Measurements from ENCODE around the gene DNAJB5. TPM values are rescaled to one million over a fixed set of nuclear protein-coding genes. Genes with fewer than 3 reads are reported as not detected.
"Not testable (repeated sequence)": the region's sequence is repeated elsewhere in the genome, so short reads cannot be mapped to it uniquely, and the experiment has no call there.

Gene DNAJB5
- total RNA-seq, 1 donor from 2014 or later: 8.0 TPM

DNA sequence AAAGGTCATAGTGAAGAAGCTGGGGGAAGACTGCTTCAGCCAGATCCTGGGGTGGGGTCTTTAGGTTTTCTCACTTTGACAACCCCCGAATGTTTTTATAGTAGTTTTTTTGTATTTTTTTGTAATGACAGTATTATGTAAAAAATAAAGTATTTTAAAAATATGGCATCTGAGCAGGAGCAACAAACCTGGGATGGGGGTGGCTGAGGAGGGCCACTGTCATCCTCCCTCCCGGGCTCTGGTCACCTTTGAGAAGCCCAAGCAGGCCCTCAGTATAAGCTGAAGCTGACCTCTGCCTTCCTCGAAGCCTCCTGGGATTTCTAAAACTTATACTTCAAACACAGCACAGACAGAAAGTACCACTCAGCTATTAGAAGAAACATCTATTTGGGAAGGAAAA lies 8.7 kb downstream of the DNAJB5 start:
- no peak for DNase-seq (ENCODE audit: low spot score)

DNA sequence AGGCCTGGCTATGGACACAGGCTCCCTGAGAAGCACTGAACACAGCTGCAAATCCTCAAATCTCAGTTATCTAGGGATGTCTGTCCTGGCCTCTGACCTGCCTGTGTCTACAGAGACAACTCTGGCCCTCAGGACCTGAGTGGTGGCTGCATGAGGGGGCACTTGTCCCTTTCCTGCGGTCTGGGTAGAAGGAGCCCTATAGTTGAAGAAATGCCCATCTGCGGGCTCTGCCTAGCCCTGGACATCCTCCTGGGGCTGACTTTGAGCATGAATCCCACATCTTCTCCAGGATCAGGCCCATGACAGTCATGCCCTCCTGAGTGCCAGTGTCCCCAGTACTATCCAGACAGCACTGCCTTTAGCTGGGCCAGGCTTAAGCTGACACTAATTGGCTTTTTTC lies 10.0 kb downstream of the DNAJB5 start:
- peak; percentile 45 for DNase-seq (ENCODE audit: low spot score)

DNA sequence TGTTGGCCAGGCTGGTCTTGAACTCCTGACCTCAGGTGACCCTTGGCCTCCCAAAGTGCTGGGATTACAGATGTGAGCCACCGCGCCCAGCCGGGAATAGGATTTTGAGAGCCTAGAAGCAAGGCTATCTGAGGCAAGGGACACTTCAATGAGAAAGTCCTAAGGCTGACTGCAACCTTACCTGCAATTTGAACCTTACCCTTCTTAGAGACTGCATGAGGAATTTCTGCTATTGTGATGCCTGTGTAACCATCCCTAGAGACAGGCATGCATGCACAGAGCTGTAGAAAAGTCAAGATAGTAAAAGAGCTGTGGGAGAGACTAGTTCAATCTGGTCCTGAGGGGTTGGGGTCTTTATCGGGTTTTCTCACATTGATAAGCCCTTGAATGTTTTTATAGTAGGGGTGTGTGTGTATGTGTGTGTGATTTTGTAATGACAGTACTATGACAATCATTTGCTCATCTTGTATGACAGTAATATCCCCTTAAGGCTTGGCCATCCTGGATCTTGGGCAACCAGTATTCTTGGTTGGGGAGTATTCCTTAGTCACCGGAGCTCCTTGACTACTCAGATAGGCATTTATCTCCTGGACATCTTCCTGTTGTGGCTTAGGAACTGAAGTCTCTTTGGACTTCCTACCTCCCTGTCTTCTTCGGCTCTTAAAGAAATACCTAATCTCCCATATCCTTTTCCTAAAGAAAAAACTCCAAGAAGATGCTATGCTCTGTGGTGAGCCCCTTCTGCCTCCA lies 11.2 kb downstream of the DNAJB5 start:
- peak; percentile 0 for DNase-seq (ENCODE audit: low spot score)

DNA sequence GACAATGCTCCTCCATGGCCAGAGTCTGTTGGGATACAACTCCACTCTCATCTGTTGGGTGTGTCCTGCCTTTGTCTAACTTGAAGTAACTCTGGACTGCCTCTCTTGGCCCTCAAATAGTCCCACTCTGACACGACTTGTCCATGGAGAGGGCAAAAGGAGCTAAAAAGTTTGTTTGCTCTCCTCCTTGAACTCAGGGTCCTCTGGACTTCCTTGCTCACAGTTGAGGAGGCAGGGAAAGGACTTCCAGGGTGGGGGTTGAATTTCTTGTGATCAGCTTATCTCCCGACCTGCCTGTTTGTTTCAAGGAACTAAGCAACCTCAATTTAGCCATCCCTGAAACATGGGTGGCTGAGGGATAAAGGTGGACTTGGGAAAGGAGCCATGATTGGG lies 11.7 kb downstream of the DNAJB5 start:
- DNase-seq (ENCODE audit: low spot score): peak; percentile 14

DNA sequence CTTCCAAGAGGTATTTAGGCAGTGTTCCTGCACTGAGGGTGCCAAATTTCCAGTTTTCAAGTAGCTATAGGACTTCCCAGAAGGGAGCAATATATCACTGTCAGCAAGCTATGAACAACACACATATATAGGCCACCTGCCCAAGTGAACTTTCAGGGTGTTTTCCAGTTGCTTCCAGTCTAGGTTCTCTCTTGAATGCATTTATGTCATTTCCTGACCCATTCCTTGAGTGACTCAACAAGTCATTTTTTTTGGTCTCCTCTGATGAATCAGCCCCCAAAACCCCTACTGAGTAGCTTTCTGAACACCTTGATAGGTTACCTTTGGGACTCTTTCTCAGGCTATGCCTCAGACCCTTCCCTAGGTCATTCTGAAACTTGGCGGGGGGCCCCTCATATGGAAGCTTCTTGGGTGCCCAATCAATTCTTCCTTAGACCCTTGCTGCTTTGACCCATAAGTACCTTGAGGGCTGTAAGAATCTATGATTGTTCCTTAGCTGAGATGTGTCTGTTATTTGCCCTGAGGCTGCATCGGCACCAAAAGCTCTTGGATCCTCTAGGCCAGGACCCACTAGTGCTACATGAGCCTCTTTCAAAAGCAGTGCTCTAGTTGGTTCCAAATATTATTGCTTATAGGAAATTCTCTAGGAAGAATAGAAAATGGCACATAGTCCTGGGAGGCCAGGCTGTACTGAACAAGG lies 12.4 kb downstream of the DNAJB5 start:
- peak; percentile 3 for DNase-seq (ENCODE audit: low spot score)

DNA sequence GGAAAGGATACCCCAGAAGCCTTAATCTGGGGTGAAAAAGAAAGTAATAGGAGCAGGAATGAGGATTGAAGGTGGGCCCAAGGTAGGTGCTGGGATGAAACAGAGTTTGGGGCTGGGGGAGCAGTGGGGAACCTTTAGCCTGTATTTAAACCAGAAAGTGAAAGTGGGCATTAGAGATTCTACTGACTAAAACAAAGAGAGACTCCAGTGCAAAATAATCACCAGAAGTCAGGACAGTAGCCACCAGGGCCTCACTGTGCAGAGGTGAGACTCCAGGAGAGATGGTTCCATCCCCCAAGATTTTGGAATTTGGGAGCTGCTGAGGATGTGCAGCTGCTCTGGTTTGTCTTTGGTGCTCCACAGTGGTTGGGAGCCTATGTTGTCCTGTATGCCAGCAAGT lies 13.1 kb downstream of the DNAJB5 start:
- DNase-seq (ENCODE audit: low spot score): peak; percentile 4

DNA sequence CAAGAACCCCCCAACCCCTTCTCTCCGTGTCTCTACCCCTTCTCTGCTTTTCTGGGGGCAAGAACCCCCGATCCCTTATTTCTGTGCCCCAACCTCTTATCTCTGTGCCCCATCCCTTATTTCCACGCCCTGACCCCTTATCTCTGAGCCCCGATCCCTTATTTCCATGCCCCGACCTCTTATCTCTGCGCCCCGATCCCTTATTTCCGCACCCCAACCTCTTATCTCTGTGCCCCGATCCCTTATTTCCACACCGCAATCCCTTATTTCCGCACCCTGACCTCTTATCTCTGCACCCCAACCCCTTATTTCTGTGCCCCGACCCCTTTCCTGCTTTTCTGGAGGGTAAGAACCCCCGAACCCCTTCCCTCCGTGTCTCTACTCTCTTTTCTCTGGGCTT lies 14.8 kb downstream of the DNAJB5 start:
- peak; percentile 20 for DNase-seq (ENCODE audit: low spot score)

DNA sequence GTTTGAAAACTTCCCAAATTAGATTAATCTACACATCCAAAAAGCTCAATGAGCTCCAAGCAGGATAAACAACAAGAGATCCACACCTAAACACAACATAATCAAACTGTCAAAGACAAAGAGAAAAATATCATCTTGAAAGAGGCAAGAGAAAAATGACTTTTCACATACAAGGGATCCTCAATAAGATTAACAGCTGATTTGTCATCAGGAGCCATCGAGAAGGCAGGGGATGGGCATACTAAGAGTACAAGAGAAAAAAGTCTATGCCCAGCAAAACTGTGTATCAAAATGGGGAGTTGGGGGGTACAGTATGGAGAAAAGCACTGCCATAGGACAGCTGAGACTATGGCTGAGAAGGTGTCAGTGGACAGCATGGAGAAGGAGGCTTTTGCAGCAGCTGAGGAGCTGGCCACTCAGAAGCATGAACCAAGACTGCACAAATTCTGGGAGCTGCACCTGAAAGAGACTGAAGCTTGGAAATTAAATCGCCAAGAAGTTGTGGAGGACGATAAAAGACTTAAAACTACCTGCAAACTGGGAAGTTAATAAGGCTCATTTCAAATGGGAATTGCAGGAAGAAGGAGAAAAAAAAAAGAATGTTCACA lies 20.9 kb downstream of the DNAJB5 start:
- DNase-seq (ENCODE audit: low spot score): no peak

DNA sequence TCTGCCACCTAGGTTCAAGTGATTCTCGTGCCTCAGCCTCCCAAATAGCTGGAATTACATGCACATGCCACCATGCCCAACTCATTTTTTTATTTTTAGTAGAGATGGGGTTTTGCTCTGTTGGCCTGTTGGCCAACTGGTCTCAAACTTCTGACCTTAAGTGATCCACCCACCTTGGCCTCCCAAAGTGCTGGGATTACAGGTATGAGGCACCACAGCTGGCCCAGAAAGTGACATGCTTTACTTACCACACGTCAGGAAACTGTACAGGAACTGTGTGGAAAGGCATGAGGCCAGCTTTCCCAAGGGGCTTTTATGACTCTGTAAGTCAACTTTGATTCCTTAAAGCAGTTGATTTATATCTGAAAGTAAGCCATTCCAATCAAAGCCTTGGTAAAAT lies 25.0 kb downstream of the DNAJB5 start:
- no peak for DNase-seq (ENCODE audit: low spot score)

DNA sequence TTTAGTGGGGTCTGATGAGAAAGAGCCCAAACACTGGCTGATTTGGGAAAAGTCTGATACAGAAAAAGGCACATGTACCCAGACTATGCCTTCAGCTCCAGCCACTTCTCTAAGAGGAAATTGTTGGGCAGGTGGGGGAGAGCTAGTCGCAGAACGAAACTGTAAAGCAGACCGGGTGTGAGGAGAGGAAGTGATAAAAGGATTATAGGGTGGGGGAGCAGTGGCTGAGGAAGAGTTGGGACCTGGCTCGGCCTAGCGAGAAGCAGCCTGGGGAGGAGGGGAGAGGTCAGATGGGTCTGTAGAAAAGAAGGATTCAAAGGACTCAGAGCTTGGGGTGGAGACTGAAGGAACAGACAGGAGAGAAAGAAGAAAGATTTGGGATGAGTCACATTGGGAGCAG lies 33.9 kb downstream of the DNAJB5 start:
- DNase-seq (ENCODE audit: low spot score): not testable (repeated sequence)

DNA sequence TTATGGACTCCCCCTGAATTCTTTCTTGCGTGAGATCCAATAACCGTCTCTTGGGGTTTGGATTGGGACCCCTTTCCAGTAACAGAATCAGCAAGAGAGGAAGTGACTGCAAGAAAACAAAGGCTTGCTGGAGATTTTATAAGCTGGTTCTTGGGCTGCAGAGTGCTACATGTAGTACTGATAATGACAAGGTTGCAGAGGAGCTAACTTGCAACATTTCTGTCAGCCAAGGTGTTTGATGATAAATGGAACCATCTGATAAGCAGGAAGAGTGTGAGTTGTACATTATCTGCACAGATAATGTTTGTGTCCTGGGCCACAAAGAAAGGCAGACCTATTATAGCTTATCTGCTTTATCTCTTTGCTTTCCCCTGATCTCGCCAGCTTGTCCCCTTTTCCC lies 37.1 kb downstream of the DNAJB5 start:
- no peak for DNase-seq (ENCODE audit: low spot score)

DNA sequence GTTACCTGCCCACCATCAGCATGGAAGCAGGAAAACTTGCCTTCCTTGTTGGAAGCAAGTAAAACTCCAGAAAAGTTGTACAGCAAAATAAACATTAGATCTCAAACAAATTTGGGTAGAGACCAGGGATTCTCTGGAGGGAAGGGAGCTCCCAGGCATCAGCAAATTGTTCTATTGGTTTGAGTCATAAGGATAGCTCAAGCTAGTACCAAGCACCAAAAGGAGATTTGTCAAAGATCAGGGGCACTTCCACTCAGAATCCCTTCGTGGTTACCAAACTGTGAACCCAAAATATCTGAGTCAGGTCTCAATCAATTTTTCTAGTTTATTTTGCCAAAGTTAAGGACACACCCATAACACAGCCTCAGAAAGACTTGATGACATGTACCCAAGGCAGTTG lies 37.8 kb downstream of the DNAJB5 start:
- DNase-seq (ENCODE audit: low spot score): no peak

DNA sequence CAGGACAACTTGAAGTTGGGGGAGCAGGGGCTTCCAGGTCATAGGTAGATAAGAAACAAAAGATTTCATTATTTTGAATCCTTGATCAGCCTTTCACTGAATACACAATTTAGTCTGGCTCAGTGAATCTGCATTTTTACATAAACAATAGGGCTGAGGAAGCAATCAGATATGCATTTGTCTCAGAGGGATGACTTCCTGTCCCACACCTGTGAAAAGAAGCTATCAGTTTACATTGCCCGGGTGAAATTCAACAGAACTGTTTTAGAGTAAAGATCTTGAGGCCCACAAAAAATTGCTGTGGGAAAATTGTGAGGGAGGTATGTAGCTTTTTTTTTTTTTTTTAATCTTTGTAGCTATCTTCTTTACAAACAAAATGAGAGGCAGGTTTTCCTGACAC lies 38.3 kb downstream of the DNAJB5 start:
- DNase-seq (ENCODE audit: low spot score): no peak

DNA sequence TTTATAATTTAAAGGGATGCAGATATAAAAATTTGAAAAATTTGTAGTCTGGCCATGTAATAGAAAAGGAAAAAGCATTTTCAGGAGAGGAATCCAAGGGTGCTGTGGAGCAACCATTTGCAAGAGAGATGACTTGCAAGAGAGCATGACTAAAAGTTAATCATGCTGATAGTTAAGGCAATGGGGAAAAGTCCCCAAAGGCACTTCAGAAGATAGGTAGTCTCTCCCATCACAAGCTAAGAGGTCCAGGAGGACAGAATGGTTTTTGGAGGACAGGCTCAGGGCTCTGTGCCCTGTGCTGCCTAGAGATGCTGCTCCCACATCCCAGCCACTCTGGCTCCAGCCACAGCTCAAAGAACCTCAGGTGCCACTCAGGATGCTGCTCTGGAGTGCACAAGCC lies 38.8 kb downstream of the DNAJB5 start:
- no peak for DNase-seq (ENCODE audit: low spot score)

DNA sequence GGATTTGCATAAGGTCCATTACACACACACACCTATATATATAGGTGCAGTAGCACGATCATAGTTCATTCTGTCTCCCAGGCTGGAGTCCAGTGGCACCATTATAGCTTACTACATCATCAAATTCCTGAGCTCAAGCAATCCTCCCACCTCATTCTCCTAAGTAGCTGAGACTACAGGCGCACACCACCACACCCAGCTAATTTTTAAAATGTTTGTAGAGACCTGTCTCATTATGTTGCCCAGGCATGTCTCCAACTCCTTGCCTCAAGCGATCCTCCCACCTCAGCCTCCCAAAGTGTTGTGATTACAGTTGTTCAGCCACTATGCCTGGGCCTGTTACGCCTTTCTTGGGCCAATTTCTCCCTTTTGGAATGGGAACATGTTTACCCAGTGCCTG lies 39.7 kb downstream of the DNAJB5 start:
- no peak for DNase-seq (ENCODE audit: low spot score)

DNA sequence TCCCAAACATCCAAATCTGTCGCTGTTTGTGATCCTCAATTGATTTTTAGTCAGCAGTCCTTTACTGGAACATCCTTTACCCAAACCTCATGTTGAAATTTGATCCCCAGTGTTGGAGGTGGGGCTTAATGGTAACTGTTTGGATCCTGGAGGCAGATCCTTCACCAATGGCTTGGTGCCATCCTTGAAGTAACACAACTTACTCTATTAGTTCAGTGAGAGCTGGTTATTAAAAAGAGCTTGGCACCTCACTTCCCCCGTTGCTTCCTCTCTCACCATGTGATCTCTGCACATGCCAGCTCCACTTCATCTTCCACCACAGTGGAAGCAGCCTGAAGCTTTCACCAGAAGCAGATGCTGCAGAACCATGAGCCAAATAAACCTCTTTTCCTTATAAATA lies 40.3 kb downstream of the DNAJB5 start:
- no peak for DNase-seq (ENCODE audit: low spot score)

DNA sequence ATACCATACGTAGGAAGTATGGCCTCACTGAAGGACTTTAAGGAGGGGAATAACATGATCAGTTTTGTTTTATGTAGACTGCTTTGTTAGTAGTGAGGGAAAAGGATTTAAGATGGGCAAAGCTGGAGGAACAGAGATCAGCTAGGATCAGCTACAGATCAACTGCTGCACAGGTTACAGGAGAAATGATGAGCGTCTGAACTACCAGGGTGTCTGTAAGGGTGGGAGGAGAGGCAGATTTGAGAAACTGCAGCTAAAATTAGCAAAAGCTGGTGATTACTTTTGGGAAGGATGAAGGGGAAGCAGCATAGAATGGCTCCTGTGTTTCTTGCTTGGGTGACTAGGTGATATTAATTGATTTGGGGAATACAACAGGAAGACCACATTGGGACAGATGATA lies 43.6 kb downstream of the DNAJB5 start:
- no peak for DNase-seq (ENCODE audit: low spot score)

DNA sequence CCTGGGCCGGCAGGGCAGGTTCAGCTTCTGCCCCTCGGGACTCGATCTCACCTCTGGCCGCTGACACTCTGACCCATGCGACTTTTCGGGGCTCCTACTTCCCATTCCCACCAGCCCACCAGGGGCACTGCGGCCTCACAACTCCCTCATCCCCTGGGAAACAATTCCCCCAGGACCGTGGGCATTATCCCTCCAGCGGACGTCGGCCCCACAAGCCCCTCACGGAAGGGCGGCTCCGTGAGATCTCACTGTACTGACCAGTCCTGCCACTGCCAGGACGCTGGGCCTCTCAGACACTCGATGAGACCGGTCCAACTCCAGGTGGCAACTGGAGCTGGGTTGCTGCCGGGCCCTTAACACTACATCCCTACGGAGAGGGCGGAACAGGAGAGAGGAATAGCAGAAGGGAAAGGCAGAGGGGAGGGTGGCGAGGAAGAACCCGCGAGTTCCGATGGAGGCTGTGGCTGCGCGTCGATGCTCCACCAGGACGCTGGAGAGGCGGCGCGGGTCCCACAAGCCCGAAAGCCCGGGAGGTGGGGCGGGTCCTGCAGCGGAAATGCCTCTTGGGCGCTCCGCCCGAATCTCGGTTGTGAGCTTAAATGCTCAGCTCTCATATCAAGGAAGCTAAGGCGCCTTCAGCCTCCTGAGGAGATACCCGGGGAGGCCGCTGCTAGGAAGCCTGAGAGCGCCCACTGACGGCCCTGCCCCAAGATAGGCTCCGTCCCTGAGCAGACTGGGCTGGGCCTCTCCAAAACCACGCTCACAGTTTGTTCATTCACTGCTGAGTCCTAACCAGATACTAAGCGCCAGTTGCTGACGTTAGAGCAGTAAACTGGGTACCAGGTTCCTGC lies 46.5 kb downstream of the DNAJB5 start:
- DNase-seq (ENCODE audit: low spot score): peak; percentile 72

DNA sequence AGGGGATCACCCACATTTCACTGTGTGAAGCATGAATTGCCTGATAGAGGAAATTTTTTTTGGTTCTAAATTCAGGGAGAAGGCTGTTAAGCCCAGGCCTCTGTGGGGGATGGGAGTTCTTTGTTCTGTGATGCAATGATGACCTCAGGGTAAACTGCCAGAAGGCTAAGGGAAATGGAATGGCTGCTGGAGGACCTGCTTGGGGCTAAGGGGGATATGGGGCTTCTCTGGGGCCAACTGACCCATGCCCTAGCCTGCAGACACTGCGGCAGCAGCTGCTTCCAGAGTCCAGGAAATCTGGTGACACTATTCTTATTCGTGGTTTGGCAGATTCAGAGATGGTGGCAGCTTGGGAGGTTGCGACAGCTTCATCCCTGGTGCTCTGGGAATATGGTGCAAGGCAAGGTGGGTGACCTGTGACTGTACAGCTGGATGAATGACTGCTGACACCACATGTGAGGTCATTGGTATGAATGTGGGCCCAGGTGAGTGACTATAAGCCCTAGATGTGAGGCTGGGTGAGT lies 52.6 kb downstream of the DNAJB5 start:
- DNase-seq (ENCODE audit: low spot score): peak; percentile 22

DNA sequence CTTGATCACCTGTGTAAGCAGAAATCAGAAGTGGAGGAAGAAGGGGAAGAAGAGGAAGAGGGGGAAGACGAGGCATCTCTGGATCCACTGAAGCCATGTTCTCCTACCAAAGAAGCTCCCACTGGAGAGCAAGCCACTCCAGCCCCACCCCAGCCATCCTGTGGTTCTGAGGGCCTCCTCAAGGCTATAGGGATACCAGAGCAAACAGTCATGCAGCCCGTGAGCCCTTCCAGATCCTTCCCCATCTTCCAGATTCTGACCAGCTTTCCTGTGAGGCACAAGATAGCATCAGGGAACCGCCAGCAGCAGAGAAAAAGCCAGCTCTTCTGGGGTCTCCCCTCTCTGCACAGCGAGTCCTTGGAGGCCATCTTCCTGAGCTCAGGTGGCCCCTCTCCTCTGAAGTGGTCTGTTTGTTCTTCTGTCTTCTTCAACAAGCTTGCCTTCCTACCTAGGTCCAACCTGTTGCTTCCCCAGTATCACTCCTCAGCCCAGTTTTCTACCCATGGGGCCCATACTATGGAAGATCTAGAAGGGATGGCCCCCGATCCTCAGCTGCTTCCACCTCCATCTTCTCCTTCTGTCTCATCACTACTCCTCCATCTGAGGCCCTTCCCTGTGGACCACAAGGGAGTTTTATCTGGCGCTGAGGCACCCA lies 53.5 kb downstream of the DNAJB5 start:
- DNase-seq (ENCODE audit: low spot score): peak; percentile 24

DNA sequence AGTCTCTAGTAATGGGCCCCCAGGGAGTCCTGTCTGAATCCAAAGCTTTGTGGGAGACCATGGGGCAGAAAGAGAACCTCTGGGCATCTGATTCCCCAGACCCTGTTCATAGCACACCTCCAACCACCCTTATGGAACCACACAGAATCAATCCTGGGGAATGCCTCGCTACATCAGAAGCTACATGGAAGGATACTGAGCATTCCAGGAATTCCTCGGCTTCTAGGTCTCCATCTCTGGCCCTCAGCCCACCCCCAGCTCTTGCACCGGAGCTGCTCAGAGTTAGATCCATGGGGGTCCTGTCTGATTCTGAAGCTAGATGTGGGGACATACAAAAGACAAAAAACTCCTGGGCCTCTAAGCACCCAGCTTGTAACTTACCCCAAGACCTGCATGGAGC lies 54.5 kb downstream of the DNAJB5 start:
- DNase-seq (ENCODE audit: low spot score): no peak

All from mesenteric fat pad (tissue), 1 donor.